Measurements from ENCODE around the gene ADAMTSL1.

The ADAMTSL1 gene

GRCh38 chr9:18632632-18633403 is 158.9 kb downstream of the ADAMTSL1 start:
- H3K27ac ChIP-seq: no peak overlapping the region
- TF ChIP-seq CTCF (conservative IDR thresholded peaks at IDR 0.05): no peak

GRCh38 chr9:18636781-18637180 is 162.8 kb downstream of the ADAMTSL1 start:
- H3K27ac ChIP-seq: no peak overlapping the region
- TF ChIP-seq CTCF (conservative IDR thresholded peaks at IDR 0.05): no peak

DNA sequence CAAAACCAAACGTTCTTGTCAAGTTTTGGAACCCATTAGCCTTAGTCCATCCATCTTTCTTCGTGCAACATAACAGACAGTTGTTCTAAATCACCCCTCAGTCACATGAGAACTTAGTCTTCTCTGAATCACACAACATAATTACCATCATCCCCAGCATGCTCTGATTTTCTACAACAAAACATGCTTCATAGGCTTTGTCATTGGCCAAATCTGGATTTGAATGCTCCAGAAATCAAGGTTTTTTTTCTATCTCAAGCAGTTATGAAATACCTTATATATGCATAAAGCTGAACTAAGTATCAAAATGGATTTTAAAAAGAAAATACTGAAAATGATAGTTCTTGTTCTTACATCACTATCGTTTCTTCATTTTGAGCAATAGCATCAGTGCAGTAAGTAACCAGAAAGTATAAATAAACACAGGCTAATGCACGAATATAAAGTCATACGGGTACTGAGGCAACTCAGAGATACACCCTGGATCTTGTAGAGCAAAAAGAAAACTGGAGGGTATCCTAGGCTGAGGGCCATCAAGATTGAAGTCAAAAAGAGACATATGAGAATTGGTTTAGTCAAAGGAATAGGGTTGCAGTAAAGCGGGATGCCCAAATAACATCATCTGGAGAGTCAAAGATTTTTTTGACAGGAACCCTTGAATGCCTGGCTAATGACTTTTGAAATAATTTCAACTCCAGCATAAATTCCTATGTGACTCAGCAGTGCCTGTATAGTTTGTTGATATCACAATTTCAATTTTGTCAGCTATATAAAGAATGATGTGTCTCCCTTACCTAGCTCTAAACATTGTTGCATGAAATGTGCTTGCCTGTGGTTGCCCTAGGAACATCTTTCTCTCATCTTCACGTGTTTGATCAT is 164.7 kb downstream of the ADAMTSL1 start:
- no peak for TF ChIP-seq CTCF (conservative IDR thresholded peaks at IDR 0.05)
- no peak overlapping the region for H3K27ac ChIP-seq

GRCh38 chr9:18639911-18640310 is 166.0 kb downstream of the ADAMTSL1 start:
- H3K27ac ChIP-seq: no peak overlapping the region
- TF ChIP-seq CTCF (conservative IDR thresholded peaks at IDR 0.05): no peak

GRCh38 chr9:18658804-18659705 is 185.1 kb downstream of the ADAMTSL1 start:
- no peak overlapping the region for H3K27ac ChIP-seq
- no peak for TF ChIP-seq CTCF (conservative IDR thresholded peaks at IDR 0.05)

DNA sequence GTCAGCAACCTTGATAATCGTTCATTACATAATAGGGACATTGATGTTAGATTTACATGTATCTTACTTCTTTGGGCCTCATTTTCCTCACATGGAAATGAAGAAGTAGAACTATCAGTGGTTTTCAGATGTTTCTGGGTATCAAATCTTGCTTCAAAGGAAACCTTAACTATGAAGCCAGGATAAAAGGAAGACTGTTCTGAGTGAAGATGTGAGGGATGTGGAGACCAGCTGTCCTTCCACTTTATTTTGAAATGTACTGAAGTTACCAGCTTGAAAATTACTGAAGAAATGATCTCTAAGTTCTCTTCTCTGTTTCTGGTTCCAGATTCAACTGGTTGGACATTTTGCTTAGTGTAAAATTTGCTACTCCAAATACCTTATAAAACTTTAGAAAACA is 186.0 kb downstream of the ADAMTSL1 start:
- H3K27ac ChIP-seq: no peak overlapping the region
- TF ChIP-seq CTCF (conservative IDR thresholded peaks at IDR 0.05): no peak
